NCI-H1048 (cell line): ENCODE results near the gene APOLD1.
"Not testable (repeated sequence)": the region's sequence is repeated elsewhere in the genome, so short reads cannot be mapped to it uniquely, and the experiment has no call there.

Source experiments
- DNase-seq: peaks from one replicate; lab custom pipeline; 2025; lab: John Stamatoyannopoulos, UW

APOLD1 gene

DNA sequence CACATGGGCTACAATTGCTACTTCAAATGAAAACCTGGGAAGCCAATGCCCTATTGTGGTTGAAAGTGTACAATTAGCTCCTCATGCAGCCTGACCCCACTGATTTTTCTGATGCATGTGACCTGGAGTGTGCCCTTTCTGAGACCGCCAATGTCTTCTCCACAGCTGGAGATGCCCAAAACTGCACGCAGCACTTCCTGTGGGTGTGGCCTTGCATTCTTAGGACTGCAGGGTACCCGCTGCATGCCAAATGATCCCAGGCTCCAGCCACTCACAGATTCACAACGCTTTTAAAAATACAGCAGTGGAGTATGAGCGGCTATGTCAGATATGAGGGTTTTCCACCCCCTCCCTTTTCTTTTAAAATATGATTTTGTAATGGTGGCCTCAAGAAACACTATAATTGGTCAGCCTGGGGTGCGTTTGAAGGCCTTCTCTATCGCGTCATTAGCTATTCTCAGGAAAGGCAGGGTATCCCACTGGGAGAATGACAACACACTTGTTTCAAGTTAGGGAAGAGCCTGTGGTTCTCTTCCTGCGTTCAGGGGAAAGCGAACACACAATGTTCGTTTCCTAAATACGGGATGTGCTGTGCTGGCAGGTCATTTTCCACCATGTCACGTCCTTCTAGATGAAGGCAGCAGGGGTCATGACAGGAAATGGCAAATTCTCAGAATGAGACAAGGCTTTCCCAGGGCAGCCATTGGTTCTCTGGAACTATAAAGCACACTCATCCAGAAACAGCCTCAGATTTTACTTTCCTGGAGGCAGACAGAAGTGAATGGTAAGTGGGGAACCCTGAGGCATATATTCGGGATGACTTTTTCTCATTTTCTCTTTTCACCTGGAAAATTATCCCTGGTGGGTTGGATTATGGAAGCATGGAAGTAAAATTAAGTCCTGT lies at the start of gene APOLD1:
TSS of gene APOLD1 (plus strand) at position 749 of the 904 bp plus-strand sequence. CDS start at position 782, 33 bp downstream.
- DNase-seq: no peak

GRCh38 chr12:12736759-12737676 lies 48.4 kb upstream of the APOLD1 start:
- DNase-seq: no peak

DNA sequence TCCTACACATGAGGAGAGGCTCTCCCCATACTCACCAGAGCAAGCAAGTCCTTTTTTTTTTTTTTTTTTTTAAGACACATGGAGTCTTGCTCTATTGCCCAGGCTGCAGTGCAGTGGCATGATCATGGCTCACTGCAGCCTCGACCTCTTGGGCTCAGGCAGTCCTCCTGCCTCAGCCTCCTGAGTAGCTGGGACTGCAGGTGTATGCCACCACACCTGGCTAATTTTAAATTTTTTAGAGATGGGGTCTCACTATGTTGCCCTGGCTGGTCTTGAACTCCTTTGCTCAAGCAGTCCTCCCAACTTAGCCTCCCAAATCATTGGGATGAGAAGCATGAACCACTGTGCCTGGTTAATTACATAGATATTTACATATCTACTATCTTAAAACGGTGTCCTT lies 47.3 kb upstream of the APOLD1 start:
- not testable (repeated sequence) for DNase-seq

DNA sequence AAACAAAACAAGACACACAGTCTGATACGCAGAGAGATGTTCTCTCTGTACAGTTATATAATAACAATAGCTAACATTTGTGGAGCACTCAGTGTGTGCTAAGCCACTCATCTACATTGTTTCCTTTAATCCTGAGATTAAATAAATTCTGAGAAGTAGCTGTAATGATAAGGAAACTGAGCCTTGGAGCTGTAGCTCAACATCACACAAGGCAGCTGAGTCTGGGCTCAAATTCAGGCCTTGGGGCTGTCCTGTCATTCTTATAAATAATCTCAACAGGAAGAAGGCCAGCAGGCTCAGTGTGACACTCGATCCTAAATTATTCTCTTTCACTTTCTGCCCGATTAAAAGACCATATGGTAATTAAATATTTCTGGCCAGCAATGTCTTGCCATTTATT lies 43.8 kb upstream of the APOLD1 start:
- no peak for DNase-seq

GRCh38 chr12:12744546-12745305 lies 40.7 kb upstream of the APOLD1 start:
- no peak for DNase-seq

GRCh38 chr12:12745576-12746211 lies 39.8 kb upstream of the APOLD1 start:
- no peak for DNase-seq

DNA sequence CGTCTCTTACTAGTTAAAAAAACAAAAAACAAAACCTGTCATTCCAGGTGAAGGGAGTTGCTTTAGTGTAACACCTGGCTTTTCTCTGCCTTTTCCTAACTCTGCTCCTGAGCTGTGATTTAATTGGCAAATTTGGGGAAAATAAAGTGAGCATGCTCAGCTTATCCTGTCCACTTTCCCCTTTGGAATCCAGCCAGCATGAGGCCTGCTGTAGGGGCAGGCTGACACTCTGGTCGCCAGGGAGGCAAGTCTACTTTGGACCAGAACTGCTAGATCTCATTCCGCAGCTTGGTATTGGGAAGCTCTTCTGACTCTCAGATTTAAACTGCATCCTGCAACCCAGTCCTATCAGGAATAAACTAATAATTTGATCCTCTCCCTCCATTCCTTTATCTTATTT lies 38.2 kb upstream of the APOLD1 start:
- no peak for DNase-seq

DNA sequence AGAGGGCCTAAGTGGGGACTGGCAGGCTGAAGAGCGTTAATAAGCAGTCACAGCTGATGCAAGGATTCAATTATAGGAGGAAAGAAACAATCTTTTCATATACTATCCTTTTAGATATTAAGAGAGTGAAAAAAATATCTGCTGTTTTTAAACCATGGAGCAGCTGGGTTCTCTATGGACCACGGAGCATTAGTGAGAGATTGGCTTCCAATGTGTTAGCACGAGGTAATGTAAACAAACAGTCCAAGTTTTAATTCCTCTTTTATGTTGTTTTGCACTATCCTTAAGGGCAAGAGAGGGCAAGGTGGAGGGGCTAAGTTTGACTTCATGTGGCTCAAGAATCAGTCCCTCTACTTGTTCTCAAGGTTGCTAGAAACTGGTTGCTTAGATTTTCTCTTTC lies 37.4 kb upstream of the APOLD1 start:
- no peak for DNase-seq

DNA sequence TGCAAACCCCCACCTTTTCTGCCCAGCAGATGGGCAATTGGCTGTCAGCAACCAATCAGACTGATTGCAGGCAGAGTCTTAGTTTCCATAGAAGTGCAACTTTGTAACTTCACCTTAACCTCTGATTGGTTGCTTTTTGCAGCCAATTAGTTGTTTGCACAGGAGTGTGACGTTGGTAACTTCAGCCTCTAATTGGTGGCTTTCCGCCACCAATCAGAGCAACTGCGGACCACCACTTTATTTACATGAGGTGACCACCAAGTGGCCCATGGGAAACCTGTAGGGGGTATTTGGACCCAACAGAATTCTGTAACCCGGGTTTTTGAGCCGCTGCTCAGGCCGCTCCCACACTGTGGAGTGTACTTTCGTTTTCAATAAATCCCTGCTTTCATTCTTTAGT lies 36.0 kb upstream of the APOLD1 start:
- DNase-seq: no peak

DNA sequence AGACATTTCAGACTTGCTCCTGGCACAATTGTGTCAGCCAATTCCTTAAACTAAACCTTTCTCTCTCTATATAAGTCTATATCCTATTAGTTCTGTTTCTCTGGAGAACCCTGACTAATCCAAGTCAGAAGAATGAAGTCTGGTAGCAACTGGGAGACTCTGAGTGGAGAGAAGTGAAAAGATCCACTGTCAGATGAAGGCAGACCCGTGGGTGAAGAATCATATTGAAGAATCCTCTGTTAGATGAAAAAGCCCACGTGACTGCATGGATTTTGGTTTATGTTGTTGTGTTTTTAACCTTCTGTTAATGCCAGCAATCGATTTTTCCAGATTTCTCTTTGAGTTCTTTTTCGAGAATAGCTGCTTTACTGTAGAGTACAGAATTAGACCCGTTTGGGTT lies 29.5 kb upstream of the APOLD1 start:
- no peak for DNase-seq

DNA sequence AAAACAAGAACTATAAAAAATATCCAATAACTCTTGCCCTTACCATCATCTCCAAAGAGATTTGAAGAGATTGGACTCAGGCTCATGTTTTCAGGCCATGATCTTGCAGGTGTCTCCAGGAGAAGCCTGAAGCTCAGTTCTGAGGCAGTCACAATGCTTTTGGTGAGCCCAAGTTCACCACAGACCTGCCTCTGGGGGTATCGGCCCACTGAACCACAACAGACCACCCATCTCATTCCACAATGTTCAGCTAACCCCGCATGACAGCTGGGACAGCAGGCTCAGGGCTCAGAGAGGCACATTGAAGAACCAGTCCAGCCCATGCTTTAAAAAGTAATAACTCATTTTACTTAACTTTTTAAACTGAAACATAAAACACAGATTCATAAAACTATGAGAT lies 28.3 kb upstream of the APOLD1 start:
- DNase-seq: no peak

DNA sequence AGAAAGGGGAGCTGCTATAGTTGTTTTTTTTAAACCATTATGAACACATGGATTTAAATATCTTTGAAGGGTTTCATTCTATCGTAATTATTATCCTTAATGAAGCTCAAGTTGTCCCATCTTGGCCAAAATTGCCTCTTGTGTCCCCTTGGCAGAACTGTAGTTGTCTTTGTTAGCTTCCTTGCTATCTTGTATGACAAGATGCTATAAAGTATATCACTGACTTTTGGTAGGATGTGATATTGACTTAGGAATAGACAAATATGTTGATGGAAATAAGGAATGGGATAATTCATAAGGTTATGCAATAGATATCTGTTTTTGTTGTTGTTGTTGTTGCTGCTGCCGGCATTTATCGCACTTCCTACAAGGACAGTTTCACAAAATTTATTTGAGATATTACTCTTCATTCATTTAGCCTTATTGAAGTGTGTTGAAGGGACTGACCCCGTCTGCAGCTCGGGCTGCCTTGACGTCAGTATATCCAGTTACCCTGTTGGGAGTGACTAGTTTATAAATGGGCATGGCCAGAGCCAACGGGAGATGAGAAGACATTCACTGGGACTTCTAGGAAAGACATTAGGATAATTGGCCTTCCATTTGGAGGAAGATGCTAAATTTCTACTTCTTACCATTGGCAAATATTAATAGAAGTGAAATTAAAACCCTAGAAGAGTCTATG lies 26.1 kb upstream of the APOLD1 start:
- DNase-seq: no peak

GRCh38 chr12:12764824-12765223 lies 20.6 kb upstream of the APOLD1 start:
- no peak for DNase-seq

DNA sequence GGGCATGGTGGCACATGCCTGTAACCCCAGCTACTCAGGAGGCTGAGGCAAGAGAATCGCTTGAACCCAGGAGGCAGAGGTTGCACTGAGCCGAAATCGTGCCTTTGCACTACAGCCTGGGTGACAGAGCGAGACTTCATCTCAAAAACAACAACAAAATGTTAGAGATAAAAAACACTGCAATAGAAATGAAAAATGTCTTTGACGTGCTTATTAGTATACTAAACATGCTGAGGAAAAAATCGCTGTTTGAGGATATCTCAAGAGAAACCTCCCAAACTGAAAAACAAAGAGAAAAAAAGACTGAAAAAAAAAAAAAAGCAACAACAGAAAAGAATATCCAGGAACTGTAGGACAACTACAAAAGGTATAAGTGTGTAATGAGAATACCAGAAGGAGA lies 15.2 kb upstream of the APOLD1 start:
- no peak for DNase-seq

DNA sequence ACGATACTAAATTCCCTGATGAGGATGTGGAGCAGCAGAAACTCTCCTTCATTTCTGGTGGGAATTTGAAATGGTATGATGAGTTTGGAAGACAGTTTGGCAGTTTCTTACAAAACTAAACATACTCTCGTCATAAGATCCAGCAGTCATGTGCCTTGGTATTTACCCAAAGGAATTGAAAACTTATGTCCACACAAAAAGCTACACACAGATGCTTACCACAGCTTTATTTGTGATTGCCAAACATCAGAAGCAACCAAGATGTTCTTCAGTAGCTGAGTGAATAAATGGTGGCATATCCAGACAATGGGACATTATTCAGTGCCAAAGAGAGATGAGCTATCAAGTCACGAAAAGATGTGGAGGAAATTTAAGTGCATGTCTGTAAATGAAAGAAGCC lies 10.7 kb upstream of the APOLD1 start:
- no peak for DNase-seq

- no peak for DNase-seq
Observed at GRCh38 chr12:12776261-12776660, 9.2 kb upstream of the APOLD1 start.

DNA sequence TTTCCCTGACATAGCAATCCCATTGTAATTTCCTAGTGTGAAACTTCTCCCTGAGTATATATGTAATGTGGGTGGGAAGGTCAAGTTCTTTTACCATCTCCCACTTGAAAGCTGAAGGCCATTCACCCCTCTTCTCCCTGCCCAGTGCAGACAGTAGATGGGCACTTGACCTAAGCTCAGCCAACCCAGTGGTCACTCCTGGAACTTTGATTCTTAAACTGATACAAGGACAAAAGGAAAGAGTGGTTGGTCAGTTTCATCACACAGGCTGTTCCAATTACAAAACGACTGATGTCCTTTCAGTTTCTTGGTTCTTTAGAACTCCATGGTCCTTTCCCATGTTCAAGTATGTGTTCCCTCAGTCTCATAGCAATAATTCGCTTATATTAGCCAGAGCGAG lies 8.4 kb upstream of the APOLD1 start:
- no peak for DNase-seq

DNA sequence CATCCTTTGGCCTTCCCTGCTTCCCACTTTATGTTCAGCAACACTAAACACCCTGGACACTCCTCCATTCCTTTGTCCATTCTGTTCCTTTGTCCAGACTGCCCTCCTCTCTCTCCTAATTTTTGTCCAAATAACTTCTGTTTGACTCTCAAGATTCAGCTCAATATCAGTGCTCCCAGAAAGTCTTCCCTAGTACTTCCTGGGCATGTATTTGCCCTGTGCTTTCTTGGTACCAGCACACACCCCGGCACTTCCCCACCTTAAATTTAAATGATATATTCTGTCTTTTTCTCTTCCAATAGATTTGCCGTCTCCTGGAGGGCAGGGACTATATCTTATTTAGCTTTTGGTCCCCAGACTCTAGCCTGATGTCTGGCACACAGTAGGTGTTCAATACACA lies 6.5 kb upstream of the APOLD1 start:
- no peak for DNase-seq

GRCh38 chr12:12779529-12779928 lies 5.9 kb upstream of the APOLD1 start:
- no peak for DNase-seq

GRCh38 chr12:12784116-12784515 lies 1.3 kb upstream of the APOLD1 start:
- no peak for DNase-seq

GRCh38 chr12:12786351-12786705 lies 869 bp downstream of the APOLD1 start:
- no peak for DNase-seq
